Astrocyte of the spinal cord (primary cell): Measurements from ENCODE around the gene KRTAP2-2.

ENCODE experiments used
- DNase-seq: peaks from one replicate; pipeline ENCODE4 v3.0.0; 2011; ENCODE audit warnings: low read depth, low spot score
- H3K4me3 ChIP-seq: 2 replicates; pipeline ENCODE4 v1.5.1; 2011; ENCODE audit warnings: low read depth, mild to moderate bottlenecking, low read length, moderate library complexity
- in situ Hi-C: cut with HindIII; loops from 2 replicates; pipeline ENCODE4 v1.10.0; 2017; ENCODE audit warnings: low sequenced_read_pairs
- TF ChIP-seq, protein P1 (sequence below): IDR thresholded peaks from 2 replicates; pipeline ENCODE4 v1.5.1; 2012; ENCODE audit warnings: low read depth, mild to moderate bottlenecking, low read length, inconsistent platforms

KRTAP2-2 gene

DNA sequence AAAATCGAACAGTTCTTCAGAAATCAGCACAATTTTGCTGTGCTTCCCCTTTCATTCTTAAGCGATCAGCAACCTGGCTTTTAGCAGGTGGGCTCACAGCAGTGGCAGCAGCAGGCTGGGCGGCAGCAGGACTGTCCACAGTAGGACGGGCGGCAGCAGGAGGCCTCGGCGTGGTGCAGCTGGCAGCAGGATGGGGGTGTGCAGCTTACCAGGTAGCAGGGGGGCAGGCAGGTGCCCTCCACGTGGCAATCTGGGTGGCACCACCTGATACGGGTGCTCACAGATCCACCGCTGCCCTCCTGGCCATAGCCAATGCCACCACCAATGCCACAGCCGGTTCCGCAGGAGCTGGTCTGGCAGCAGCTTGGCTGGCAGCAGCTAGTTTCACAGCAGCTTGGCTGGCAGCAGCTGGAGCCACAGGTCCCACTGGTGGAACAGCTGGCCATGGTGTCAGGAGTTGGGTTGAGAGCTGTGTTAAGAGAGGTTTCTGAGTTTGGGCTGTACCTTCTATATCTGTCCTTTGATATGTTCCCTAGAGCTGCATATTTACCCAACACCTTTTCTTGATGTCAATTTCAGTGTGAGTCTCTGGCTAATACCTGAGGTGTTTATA is 25.3 kb downstream of the KRTAP2-2 start, which contains the start of gene KRTAP1-4:
KRTAP1-4 (minus strand) TSS at position 563 of the 613 bp plus-strand sequence; CDS start at position 446, 117 bp downstream.
- in situ Hi-C loops, result no loop called here
- DNase-seq, result no peak
- TF ChIP-seq, protein P1, sequence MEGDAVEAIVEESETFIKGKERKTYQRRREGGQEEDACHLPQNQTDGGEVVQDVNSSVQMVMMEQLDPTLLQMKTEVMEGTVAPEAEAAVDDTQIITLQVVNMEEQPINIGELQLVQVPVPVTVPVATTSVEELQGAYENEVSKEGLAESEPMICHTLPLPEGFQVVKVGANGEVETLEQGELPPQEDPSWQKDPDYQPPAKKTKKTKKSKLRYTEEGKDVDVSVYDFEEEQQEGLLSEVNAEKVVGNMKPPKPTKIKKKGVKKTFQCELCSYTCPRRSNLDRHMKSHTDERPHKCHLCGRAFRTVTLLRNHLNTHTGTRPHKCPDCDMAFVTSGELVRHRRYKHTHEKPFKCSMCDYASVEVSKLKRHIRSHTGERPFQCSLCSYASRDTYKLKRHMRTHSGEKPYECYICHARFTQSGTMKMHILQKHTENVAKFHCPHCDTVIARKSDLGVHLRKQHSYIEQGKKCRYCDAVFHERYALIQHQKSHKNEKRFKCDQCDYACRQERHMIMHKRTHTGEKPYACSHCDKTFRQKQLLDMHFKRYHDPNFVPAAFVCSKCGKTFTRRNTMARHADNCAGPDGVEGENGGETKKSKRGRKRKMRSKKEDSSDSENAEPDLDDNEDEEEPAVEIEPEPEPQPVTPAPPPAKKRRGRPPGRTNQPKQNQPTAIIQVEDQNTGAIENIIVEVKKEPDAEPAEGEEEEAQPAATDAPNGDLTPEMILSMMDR, result no peak
- no peak within 1 kb of the TSS for H3K4me3 ChIP-seq

DNA sequence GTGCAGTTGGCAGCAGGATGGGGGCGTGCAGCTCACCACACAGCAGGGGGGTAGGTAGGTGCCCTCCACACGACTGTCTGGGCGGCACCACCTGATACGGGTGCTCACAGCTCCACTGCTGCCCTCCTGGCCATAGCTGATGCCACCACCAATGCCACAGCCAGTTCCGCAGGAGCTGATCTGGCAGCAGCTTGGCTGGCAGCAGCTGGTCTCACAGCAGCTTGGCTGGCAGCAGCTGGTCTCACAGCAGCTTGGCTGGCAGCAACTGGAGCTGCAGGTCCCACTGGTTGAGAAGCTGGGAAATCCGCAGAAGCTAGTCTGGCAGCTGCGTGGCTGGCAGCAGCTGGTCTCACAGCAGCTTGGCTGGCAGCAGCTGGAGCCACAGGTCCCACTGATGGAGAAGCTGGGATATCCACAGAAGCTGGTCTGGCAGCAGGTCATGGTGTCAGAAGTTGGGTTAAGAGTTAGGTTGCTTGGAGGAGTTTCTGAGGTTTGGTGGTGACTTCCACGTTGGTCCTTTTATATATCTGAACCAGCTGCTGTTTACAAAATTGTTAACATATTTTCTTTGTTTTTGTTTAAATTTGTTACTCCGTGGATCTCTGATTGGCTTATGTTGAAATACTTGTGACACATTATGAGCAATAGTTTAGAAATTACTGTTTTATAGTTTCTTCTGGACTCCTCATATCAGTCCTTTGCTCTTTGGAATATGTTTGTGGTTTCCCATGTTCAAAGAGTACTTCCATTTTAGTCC is 28.1 kb downstream of the KRTAP2-2 start, which contains the start of gene KRTAP1-5:
KRTAP1-5 (minus strand) TSS at position 494 of the 757 bp plus-strand sequence; CDS start at position 441, 53 bp downstream.
- in situ Hi-C loops, result no loop called here
- peak; percentile 39 for DNase-seq
- H3K4me3 ChIP-seq, result no peak within 1 kb of the TSS
- TF ChIP-seq, protein P1, result no peak

DNA sequence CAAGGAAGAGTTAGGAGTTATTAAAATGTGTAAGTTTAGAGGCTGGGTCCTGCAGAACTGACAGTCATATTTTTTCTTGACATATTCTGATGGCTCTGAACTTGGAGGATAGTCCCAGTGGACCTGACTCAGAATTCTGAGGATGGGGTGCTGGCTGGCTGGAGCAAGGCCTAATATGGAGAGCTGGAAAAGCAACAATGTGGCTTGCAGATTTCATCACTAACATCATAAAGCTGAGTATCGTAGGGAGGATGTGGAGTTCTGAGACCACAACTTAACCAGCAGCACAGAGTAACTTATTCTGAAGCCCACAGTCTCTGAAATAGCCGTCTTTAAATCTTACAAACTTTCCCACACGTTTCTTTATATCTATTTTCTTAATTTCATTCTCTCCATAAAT is 30.3 kb downstream of the KRTAP2-2 start:
- DNase-seq, result no peak
- in situ Hi-C loops, result no loop called here
- TF ChIP-seq, protein P1, result no peak
- H3K4me3 ChIP-seq, result no peak overlapping the region

DNA sequence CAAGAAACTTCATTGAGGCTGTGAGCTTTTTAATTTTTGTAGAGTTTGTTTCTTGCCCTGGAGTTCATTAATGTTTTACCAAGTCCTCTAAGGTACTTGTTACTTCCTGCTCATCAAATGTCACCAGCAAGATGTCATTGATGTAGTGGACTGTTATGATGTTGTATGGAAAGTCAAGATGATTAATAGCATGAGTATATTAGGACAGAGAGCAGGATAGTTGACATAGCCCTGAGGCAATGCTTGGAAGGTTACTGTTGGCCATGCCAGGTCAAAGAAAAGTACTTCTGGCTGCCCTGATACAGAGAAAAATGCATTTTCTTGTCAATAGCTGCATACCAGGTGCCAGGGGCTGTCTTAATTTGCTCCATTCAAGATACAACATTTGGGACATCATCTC is 34.7 kb downstream of the KRTAP2-2 start:
- TF ChIP-seq, protein P1, result no peak
- no peak overlapping the region for H3K4me3 ChIP-seq
- DNase-seq, result no peak
- in situ Hi-C loops, result no loop called here

DNA sequence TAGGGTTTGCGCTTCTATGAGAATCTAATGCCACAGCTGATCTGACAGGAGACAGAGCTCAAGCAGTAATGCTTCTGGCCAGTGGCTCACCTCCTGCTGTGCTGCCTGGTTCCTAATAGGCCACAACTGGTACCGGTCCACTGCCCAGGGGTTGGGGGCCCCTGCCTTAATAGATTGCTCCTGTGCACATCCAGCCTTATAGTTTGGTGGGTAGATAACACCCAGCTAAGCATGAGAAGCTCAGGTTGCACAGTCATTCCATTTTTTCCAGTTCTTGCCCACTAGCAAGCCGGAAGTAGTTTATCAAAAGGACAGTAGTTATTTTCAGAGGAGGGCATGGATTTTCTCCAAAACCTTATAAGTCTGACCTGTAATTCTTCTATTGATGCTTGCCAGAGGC is 35.6 kb downstream of the KRTAP2-2 start:
- no peak overlapping the region for H3K4me3 ChIP-seq
- TF ChIP-seq, protein P1, result no peak
- no peak for DNase-seq
- in situ Hi-C loops, result no loop called here

DNA sequence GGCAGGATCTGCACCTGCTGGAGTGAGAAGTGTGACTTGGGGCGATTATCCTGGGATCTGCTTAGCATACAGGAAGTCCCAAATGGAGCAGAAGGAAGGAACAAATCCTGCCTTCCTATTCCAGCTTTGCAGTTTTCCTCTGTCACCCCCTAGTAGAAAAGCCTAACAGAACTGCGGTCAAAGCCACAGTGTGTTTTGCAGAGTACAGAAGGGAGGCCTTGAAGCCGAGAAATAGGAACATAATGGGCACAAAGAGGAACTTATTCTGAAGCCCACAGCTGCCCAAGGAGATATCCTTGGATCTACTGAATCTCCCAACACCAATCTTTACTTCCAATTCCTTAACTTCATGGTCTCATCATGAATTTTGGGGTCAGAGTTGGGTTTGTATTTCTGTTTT is 36.5 kb downstream of the KRTAP2-2 start:
- no peak overlapping the region for H3K4me3 ChIP-seq
- TF ChIP-seq, protein P1, result no peak
- in situ Hi-C loops, result no loop called here
- DNase-seq, result no peak
